Astrocyte of the hippocampus (primary cell): Measurements from ENCODE around the gene SETD1A.
"Not testable (repeated sequence)": the region's sequence is repeated elsewhere in the genome, so short reads cannot be mapped to it uniquely, and the experiment has no call there.

Experiments
- DNase-seq: peaks from one replicate; pipeline ENCODE4 v3.0.0; 2011; ENCODE audit warnings: low read depth, low spot score

Gene SETD1A

DNA sequence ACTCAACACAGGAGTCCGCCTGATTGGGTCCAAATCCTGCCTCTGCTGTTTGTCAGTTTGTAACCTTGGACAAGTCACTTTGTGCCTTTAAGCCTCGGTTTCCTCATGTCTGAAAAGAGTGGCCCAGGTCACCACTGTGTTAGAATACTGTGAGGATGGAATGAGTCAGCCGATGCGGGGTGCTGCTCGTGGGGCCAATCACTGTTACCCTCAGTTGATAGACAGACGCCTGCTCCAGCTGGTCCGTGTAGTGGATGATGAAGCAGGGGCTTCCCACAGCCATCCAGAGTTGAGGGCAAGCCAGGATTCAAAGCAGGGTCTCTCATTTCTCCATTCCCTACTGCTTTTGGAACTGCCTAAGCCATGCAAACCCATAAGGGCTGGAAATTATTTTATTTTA lies 28.4 kb upstream of the SETD1A start:
- no peak for DNase-seq

DNA sequence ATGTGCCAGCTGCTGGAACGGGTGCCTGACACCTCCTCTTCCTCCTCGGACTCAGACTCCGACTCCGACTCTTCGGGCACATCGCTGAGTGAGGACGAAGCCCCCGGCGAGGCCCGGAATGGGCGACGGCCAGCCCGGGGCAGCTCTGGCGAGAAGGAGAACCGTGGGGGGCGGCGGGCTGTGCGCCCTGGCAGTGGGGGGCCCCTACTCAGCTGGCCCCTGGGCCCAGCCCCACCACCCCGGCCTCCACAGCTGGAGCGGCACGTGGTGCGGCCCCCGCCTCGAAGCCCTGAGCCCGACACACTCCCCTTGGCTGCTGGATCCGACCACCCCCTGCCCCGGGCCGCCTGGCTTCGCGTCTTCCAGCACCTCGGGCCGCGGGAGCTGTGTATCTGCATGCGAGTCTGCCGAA lies 27.4 kb upstream of the SETD1A start:
- DNase-seq, result no peak

- no peak for DNase-seq
Measured at GRCh38 chr16:30931068-30931650, 26.4 kb upstream of the SETD1A start.

GRCh38 chr16:30934827-30935557 lies 22.6 kb upstream of the SETD1A start:
- DNase-seq, result peak; percentile 58

GRCh38 chr16:30937692-30938091 lies 19.9 kb upstream of the SETD1A start:
- DNase-seq, result no peak

- not testable (repeated sequence) for DNase-seq
Measured at GRCh38 chr16:30939571-30939970, 18.0 kb upstream of the SETD1A start.

- DNase-seq, result peak; percentile 83
Measured at GRCh38 chr16:30941600-30942425, 15.7 kb upstream of the SETD1A start.

GRCh38 chr16:30942426-30942806 lies 15.1 kb upstream of the SETD1A start:
- no peak for DNase-seq

DNA sequence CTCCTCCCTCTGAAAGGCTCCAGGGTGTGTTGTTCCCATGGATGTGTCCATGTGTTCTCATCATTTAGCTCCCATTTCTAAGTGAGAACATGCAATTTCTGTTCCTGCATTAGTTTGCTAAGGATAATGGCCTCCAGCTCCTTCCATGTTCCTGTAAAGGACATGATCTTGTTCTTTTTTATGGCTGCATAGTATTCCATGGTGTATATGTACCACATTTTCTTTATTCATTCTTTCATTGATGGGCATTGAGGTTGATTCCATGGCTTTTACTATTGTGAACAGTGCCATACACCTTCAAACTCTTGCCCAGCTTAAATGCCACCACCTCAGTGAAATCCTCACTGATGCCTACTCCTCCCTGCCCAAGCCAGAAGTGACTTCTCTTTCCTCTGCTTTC lies 13.2 kb upstream of the SETD1A start:
- DNase-seq, result no peak

DNA sequence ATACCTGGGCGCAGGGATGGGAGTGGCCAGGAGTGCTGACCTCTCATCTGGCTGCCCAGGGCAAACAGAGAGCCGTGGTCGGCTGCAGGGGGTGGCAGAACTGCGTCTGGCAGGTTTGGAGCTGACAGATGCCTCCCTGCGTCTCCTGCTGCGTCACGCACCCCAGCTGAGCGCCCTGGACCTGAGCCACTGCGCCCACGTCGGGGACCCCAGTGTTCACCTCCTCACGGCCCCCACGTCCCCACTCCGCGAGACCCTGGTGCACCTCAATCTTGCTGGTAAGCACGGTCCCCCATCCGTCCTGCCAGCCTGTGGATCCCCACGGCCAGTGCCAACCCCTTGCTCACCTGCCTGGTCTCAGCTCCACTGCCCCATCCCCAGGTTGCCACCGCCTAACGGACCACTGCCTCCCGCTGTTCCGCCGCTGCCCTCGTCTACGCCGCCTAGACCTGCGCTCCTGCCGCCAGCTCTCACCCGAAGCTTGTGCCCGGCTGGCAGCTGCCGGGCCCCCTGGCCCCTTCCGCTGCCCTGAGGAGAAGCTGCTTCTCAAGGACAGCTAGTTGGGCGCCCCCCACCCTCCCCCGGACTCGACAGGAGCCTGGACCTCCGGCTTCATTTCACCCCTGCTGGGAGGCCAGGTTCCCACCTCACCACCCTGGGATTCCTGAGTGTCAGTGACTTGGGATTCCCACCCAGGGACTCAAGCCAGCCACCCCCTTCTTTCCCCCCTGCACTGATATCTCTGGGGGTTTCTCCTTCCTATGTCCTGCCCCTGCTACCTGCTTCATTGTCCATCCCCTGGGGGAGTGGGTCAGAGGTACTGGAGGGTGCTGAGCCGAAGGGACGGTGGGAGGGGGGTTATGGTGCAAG lies 10.6 kb upstream of the SETD1A start:
- DNase-seq, result no peak

DNA sequence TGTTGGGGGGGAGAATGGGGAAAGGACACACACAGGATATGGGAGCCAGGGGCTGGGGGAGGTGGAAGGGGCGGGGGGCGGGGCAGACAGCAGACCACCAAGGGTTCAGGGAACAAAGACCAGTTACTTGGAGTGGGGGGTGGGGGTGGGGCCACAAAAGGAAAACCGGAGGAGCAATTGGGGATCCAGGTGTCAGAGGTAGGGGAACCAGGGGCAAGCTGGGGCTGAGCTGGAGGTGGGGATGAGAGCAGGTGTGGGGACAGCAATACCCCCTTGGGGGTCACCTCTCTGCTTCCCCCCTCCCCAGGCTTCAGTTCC lies 10.1 kb upstream of the SETD1A start:
- DNase-seq, result no peak

DNA sequence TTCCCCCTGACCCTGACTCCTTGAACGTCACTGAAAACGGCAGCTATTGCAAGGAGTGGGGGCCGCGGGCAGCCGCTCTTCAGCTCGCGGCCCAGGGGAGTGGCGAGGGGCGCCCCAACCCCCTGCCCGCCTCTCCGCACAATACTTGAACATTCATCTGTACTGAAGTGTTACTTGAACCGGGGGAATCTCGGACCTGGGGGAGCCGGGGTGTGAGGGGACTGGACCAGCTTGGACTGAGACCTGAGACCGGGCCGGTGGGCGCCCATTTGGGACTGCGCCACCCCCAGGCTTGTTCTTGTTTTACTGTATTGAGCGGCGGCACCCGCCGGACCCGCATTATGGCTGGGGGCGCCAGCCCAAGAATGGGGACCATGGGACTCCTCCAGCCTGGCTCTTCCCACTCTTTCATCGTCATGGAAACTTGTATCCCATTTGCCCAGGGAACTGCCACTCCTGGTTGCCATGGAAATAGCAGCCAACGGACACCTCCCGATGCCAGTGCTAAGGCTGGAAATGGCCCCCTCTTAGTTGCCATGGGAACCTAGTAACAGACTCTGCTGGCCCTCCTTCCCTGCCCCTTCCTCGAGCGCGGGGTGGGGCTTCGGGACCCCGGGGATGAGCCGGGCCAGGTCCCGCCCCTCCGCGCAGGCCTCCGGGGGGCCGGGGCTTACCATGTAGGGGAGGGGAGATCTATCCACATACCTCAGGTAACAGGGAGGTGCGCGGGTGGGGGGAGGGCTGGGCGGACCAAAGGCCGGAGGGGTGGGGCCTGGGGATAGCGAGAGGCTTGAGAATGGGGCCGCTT lies 9.5 kb upstream of the SETD1A start:
- peak; percentile 99 for DNase-seq

- DNase-seq, result peak; percentile 79
Measured at GRCh38 chr16:30948667-30949649, 8.6 kb upstream of the SETD1A start, which contains the start of gene ORAI3. Gene ORAI3, plus strand, starts transcription at chr16:30949068. Its CDS starts 222 bp downstream, at chr16:30949290.

- DNase-seq, result peak; percentile 59
Measured at GRCh38 chr16:30949650-30950515, 7.7 kb upstream of the SETD1A start.

DNA sequence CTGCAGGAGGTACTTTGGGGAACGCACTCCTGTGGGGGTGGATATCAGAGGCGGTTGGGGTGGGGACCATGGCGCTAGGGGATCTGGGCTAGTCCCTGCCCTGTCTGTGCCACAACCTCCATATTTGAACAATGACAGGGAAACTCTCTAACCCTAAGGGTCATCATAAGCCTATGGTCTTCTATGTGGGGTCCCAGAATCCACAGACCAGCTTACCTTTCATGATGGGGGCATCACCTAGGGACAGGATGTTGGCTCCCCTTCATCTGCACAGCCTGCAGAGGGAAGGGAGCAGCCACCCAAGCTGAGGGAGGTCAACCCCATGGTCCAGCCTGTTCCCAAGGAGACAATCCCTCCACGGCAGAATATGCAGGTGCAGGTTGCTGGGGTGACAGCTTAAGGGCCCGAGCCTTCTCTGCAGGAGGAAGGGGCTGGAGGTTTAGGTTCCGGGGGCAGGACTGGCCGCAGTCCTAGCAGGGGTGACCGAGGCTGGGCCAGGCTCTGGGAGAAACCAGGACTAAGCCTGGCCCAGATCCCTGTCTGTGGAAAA lies 7.0 kb upstream of the SETD1A start:
- no peak for DNase-seq

DNA sequence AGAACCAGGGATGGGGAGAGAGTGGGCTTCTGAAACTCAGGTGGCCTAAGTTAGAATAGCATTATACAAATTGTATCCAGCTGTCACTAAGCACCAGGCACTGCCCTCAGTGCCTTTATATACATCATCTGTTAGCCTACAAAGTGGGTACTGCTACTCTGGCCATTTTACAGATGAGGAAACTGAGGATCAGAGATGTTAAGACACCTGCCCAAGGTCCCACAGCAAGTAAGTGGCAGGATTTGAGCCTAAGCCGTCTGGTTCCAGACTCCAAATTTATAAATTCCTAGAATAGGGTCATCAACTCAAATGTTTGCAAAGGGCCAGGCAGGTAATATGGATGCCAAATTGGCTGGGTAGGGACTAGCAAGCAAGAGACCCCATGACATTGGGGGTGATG lies 6.4 kb upstream of the SETD1A start:
- no peak for DNase-seq

DNA sequence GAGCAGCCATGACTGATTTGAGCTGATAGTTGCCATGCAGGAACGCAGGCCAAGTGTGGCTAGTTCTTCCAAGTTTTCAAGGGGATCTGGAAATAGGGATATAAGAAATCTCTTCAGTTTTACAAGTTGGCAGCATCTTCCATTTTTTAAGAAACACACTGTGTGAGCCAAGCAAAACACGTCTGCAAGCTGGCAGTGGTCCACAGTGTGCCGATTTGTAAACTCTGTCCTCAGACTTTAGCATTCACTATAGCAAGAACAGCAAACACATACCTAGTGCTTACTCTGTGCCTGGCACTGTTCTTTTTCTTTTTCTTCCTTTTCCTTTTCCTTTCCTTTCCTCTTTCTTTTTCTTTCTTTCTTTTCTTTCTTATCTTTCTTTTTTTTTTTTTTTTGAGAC lies 5.8 kb upstream of the SETD1A start:
- peak; percentile 77 for DNase-seq

GRCh38 chr16:30953111-30953510 lies 4.4 kb upstream of the SETD1A start:
- no peak for DNase-seq
